ENCODE data around the gene SLC39A12.

SLC39A12 gene

GRCh38 chr10:18073314-18073713 lies 121.6 kb downstream of the SLC39A12 start:
- TF ChIP-seq ESRRG (CRISPR knock-in tag; IDR thresholded peaks at IDR 0.05) = no peak
- no peak for TF ChIP-seq ZNF8 (CRISPR knock-in tag; IDR thresholded peaks at IDR 0.05)
- no peak for TF ChIP-seq GLIS3 (CRISPR knock-in tag; IDR thresholded peaks at IDR 0.05)
- no peak for TF ChIP-seq ARNTL (CRISPR knock-in tag; IDR thresholded peaks at IDR 0.05; ENCODE audit: borderline replicate concordance, low read depth)
- no peak for TF ChIP-seq ZNF70 (CRISPR knock-in tag; IDR thresholded peaks at IDR 0.05)
- TF ChIP-seq POU6F1 (CRISPR knock-in tag; IDR thresholded peaks at IDR 0.05; ENCODE audit: borderline replicate concordance, low read depth) = no peak
- no peak for TF ChIP-seq OSR1 (CRISPR knock-in tag; IDR thresholded peaks at IDR 0.05)
- no peak for TF ChIP-seq CSDC2 (CRISPR knock-in tag; IDR thresholded peaks at IDR 0.05)

GRCh38 chr10:18075881-18076280 lies 124.2 kb downstream of the SLC39A12 start:
- no peak for TF ChIP-seq ISL1 (CRISPR knock-in tag; IDR thresholded peaks at IDR 0.05)
- TF ChIP-seq POU6F1 (CRISPR knock-in tag; IDR thresholded peaks at IDR 0.05; ENCODE audit: borderline replicate concordance, low read depth) = no peak
- TF ChIP-seq CSDC2 (CRISPR knock-in tag; IDR thresholded peaks at IDR 0.05) = no peak
- no peak for TF ChIP-seq TOX (CRISPR knock-in tag; IDR thresholded peaks at IDR 0.05; ENCODE audit: borderline replicate concordance)
- TF ChIP-seq ESRRG (CRISPR knock-in tag; IDR thresholded peaks at IDR 0.05) = no peak
- TF ChIP-seq ZNF70 (CRISPR knock-in tag; IDR thresholded peaks at IDR 0.05) = no peak
- TF ChIP-seq ZC3H10 (CRISPR knock-in tag; IDR thresholded peaks at IDR 0.05) = no peak
- TF ChIP-seq OSR1 (CRISPR knock-in tag; IDR thresholded peaks at IDR 0.05) = no peak
- TF ChIP-seq RARB (CRISPR knock-in tag; IDR thresholded peaks at IDR 0.05) = no peak
- TF ChIP-seq CREB5 (CRISPR knock-in tag; IDR thresholded peaks at IDR 0.05; ENCODE audit: low read depth) = no peak
- ATAC-seq = no peak

More at GRCh38 chr10:18073314-18073713, 121.6 kb downstream of the SLC39A12 start:
- ATAC-seq = no peak

- no peak for ATAC-seq
- no peak for TF ChIP-seq PATZ1 (CRISPR knock-in tag; IDR thresholded peaks at IDR 0.05; ENCODE audit: borderline replicate concordance)
These were observed 128.1 kb downstream of the SLC39A12 start for GRCh38 chr10:18079665-18080295.

GRCh38 chr10:18082381-18082780 lies 130.7 kb downstream of the SLC39A12 start:
- no peak for ATAC-seq
- TF ChIP-seq POU6F1 (CRISPR knock-in tag; IDR thresholded peaks at IDR 0.05; ENCODE audit: borderline replicate concordance, low read depth) (no peak), ZC3H10 (CRISPR knock-in tag; IDR thresholded peaks at IDR 0.05) (no peak), RARB (CRISPR knock-in tag; IDR thresholded peaks at IDR 0.05) (no peak), PATZ1 (CRISPR knock-in tag; IDR thresholded peaks at IDR 0.05; ENCODE audit: borderline replicate concordance) (no peak), CREB5 (CRISPR knock-in tag; IDR thresholded peaks at IDR 0.05; ENCODE audit: low read depth) (no peak)
